Measurements from ENCODE around the gene NUDT14.

GRCh38 chr14:105156414-105157375 is 24.4 kb downstream of the NUDT14 start:
- TF ChIP-seq POLR2A (IDR thresholded peaks at IDR 0.05) (no peak), CTCF (IDR thresholded peaks at IDR 0.05) (no peak)

Measured in Peyer's patch (tissue), 4 donors.